Measurements from ENCODE around the gene CDH23.

Gene CDH23

GRCh38 chr10:71360735-71361134 is 36.0 kb upstream of the CDH23 start:
- TF ChIP-seq TAF1 (IDR thresholded peaks at IDR 0.05; ENCODE audit: borderline replicate concordance, insufficient read depth, low read length): no peak
- no peak for TF ChIP-seq REST (IDR thresholded peaks at IDR 0.05; ENCODE audit: insufficient read depth in 1 of 2, low read depth in 2 of 2, low read length in 2 of 2)
- TF ChIP-seq SIN3A (IDR thresholded peaks at IDR 0.05; ENCODE audit: borderline replicate concordance, insufficient read depth, low read length): no peak
- TF ChIP-seq POLR2AphosphoS5 (IDR thresholded peaks at IDR 0.05; ENCODE audit: low read depth, low read length): no peak

DNA sequence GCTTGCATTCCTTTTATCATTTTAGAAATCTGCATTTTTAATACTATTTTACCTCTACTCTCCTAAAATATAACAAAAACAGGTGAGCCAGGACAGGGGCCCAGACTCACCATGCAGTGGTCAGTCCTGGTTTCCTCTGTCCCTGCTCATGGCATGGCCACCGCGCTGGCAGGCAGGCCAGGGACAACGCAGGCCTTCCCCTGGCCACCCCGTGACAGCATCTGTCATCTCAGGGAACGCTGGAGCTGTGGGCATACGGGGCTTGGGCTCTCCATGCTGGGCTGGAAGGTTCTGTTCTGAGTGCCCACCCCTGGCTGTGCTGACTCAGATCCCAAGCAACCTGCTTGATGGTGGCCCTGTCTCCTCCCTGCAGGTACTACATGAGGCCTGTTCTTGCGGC is 35.1 kb upstream of the CDH23 start:
- TF ChIP-seq POLR2AphosphoS5 (IDR thresholded peaks at IDR 0.05; ENCODE audit: low read depth, low read length) (no peak), TAF1 (IDR thresholded peaks at IDR 0.05; ENCODE audit: borderline replicate concordance, insufficient read depth, low read length) (no peak), SIN3A (IDR thresholded peaks at IDR 0.05; ENCODE audit: borderline replicate concordance, insufficient read depth, low read length) (no peak), FOXP2 (optimal IDR thresholded peaks at IDR 0.05; ENCODE audit: borderline replicate concordance, extremely low read depth, extremely low read length, insufficient read depth) (no peak), REST (IDR thresholded peaks at IDR 0.05; ENCODE audit: insufficient read depth in 1 of 2, low read depth in 2 of 2, low read length in 2 of 2) (no peak)

GRCh38 chr10:71362141-71362540 is 34.6 kb upstream of the CDH23 start:
- TF ChIP-seq POLR2AphosphoS5 (IDR thresholded peaks at IDR 0.05; ENCODE audit: low read depth, low read length) (no peak), SIN3A (IDR thresholded peaks at IDR 0.05; ENCODE audit: borderline replicate concordance, insufficient read depth, low read length) (no peak), FOXP2 (optimal IDR thresholded peaks at IDR 0.05; ENCODE audit: borderline replicate concordance, extremely low read depth, extremely low read length, insufficient read depth) (no peak), REST (IDR thresholded peaks at IDR 0.05; ENCODE audit: insufficient read depth in 1 of 2, low read depth in 2 of 2, low read length in 2 of 2) (no peak), TAF1 (IDR thresholded peaks at IDR 0.05; ENCODE audit: borderline replicate concordance, insufficient read depth, low read length) (no peak)

- TF ChIP-seq TAF1 (IDR thresholded peaks at IDR 0.05; ENCODE audit: borderline replicate concordance, insufficient read depth, low read length) (no peak), POLR2AphosphoS5 (IDR thresholded peaks at IDR 0.05; ENCODE audit: low read depth, low read length) (no peak), SIN3A (IDR thresholded peaks at IDR 0.05; ENCODE audit: borderline replicate concordance, insufficient read depth, low read length) (no peak), FOXP2 (optimal IDR thresholded peaks at IDR 0.05; ENCODE audit: borderline replicate concordance, extremely low read depth, extremely low read length, insufficient read depth) (no peak), REST (IDR thresholded peaks at IDR 0.05; ENCODE audit: insufficient read depth in 1 of 2, low read depth in 2 of 2, low read length in 2 of 2) (no peak)
Observed at GRCh38 chr10:71363936-71364335, 32.8 kb upstream of the CDH23 start.

- TF ChIP-seq POLR2AphosphoS5 (IDR thresholded peaks at IDR 0.05; ENCODE audit: low read depth, low read length) (no peak), FOXP2 (optimal IDR thresholded peaks at IDR 0.05; ENCODE audit: borderline replicate concordance, extremely low read depth, extremely low read length, insufficient read depth) (no peak), REST (IDR thresholded peaks at IDR 0.05; ENCODE audit: insufficient read depth in 1 of 2, low read depth in 2 of 2, low read length in 2 of 2) (no peak), TAF1 (IDR thresholded peaks at IDR 0.05; ENCODE audit: borderline replicate concordance, insufficient read depth, low read length) (no peak), SIN3A (IDR thresholded peaks at IDR 0.05; ENCODE audit: borderline replicate concordance, insufficient read depth, low read length) (no peak)
Observed at GRCh38 chr10:71365366-71365765, 31.4 kb upstream of the CDH23 start.
